ENCODE results near the gene PADI6.
A peak's percentile ranks its signal among the peaks of the same experiment; 100 is the strongest.
"Not testable (repeated sequence)": the region's sequence is repeated elsewhere in the genome, so short reads cannot be mapped to it uniquely, and the experiment has no call there.

Gene PADI6

GRCh38 chr1:17371896-17372295, at the start of gene PADI6:
Gene PADI6 (plus strand): TSS chr1:17372196. CDS start chr1:17372246, 50 bp downstream.
- no peak for DNase-seq

GRCh38 chr1:17328855-17329254, 43.1 kb upstream of the PADI6 start:
- no peak for DNase-seq

DNA sequence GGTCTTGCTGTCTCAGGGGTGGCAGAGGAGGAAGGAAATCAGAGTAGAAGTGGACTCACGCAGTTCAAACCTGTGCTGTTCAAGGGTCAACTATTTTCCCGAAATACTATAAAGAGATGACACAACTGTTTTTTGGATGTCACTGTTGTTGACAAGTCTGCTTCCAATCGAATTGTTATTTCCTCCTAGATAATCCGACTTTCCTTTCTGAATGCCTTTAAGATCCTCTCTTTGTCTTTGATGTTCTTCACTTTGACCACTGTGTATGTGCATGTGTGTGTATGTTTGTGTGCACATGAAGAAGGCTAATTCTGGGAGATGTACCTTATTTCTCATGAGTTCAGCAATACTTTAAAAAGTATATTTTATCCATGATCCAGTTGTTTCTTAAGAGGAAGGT, 42.4 kb upstream of the PADI6 start:
- no peak for DNase-seq

GRCh38 chr1:17330856-17331255, 41.1 kb upstream of the PADI6 start:
- no peak for DNase-seq

- no peak for DNase-seq
Observed at GRCh38 chr1:17333081-17333480, 38.9 kb upstream of the PADI6 start.

- peak; percentile 69 for DNase-seq
Observed at GRCh38 chr1:17335821-17336710, 35.9 kb upstream of the PADI6 start.

GRCh38 chr1:17338706-17339493, 33.1 kb upstream of the PADI6 start:
- DNase-seq, result no peak

- no peak for DNase-seq
Observed at GRCh38 chr1:17339521-17339920, 32.5 kb upstream of the PADI6 start.

DNA sequence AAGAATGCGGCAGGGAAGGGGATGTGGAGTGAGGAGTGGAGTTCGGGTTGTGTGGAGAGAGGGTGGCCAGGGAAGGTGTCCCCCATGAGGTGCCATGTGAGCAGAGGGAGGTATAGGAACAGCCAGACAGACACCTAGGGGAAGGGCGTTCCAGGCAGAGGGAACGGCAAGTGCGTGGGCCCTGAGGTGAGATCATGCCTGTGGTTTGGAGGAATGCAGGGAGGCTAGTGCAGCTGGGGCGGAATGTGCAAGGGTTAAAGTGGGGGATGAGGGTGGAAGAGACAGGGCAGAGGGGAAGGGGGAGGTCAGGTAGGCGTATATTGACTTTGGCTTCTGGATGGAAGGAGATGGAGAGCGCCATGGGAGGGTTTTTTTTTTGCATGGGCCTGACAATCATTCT, 31.6 kb upstream of the PADI6 start:
- DNase-seq, result no peak

DNA sequence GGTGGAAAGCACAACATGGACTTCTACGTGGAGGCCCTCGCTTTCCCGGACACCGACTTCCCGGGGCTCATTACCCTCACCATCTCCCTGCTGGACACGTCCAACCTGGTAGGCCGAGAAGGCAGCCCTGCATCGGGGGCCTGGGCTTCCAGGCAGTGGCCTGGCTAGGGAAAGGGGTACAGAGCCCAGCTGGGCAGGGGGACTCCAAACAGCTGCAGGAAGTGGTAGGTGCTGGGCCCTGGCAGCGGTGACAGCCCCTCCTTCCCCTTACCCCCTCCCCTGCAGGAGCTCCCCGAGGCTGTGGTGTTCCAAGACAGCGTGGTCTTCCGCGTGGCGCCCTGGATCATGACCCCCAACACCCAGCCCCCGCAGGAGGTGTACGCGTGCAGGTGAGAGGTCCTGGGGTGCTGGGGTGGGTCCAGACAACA, 30.0 kb upstream of the PADI6 start:
- no peak for DNase-seq

GRCh38 chr1:17345506-17345905, 26.5 kb upstream of the PADI6 start:
- not testable (repeated sequence) for DNase-seq

DNA sequence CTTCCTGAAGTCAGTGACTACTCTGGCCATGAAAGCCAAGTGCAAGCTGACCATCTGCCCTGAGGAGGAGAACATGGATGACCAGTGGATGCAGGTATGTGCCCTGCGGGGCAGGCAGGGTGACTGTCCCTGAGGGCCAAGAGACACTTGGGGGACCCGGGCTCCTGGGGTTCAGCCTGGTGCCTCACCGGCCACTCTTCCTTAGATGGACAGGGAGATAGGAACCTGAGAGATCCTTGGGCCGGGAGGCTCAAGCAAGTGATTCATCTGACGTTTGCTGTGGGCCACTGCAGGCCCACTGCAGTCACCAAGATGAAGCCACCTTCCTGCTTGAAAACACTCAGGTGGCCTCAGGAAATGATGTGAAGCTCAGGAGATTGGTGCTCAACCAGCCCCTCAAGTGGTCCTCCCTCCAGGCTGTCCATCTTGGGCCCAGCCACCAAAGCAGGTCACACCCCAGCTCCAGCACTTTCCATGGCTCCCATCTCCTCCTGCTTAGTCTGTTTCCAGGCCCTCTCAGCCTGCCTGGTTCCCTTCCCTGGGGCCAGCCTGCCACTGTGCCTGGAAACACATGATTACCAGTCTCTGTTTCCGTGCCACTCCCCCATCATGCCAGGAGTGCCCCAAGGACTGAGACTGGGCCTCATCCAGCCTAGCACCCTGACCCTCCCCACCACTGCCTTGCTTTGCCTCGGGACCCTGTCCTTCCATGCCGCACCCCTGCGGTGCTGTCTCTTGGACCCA, 25.8 kb upstream of the PADI6 start:
- no peak for DNase-seq

- DNase-seq, result no peak
Observed at GRCh38 chr1:17347769-17348592, 24.0 kb upstream of the PADI6 start.

GRCh38 chr1:17348593-17349234, 23.3 kb upstream of the PADI6 start:
- DNase-seq, result no peak

DNA sequence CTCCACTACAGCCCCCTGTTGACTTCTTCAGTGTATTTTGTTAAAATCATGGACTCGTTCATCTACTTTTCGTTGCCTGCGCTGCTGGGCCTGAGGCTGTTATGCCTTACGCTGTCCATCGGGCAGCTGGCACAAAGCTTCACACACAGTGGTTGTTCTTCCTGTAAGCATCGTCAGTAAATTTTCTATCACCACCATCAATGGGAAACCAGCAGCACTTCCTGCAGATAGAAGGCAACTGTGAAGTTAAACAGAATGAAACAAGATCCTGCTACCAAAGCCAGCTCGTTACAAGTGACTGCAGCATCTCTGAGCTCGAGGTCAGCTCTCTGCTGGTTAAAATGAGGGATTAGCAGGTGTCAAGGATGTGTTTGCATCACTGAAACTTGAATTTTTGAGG, 21.9 kb upstream of the PADI6 start:
- DNase-seq, result no peak

GRCh38 chr1:17350928-17351446, 21.0 kb upstream of the PADI6 start:
- no peak for DNase-seq

GRCh38 chr1:17351598-17352324, 20.2 kb upstream of the PADI6 start:
- no peak for DNase-seq

GRCh38 chr1:17352419-17352909, 19.5 kb upstream of the PADI6 start:
- DNase-seq, result no peak

GRCh38 chr1:17355898-17356297, 16.1 kb upstream of the PADI6 start:
- DNase-seq, result peak; percentile 23

DNA sequence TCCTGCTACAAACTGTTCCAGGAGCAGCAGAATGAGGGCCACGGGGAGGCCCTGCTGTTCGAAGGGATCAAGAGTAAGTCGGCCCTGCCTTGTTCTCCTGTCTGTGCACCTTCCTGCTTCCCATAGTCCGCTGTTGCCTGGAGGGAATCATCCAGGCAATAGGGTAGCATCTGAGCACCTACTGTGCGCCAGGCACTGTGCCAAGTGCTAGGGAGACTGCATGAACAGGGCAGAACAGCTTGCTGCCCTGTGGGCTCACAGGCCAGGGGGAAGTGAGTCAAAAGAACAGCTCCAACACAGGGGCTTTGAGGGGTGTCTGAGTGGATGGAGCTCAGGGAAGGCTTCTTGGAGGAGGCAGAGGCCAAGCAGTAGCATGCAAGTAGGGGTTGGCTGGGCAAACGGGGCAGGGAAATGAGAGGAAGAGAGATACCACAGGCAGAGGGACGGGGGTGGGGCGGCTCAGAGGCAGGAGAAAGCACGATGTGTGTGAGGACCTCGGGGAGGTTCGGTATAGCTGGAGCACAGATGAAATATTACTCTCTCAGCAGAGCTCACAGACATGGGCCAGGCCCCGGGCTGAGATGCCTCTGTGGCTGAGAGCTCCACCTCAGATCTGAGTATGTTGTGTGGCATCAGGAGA, 15.5 kb upstream of the PADI6 start:
- DNase-seq, result no peak

Data from stimulated activated CD4-positive, alpha-beta T cell treated with anti-CD3 and anti-CD28 coated beads, Interleukin-1b, Interleukin-23, amount 100 ng/mL, for 48 hours (primary cell).